Spleen (tissue), 7 donors: ENCODE data around the gene TOM1L2.

ENCODE experiments used
- POLR2AphosphoS5 ChIP-seq, 3 donors: sonication (generic); formaldehyde crosslinking; IDR thresholded peaks; one replicate each; pipeline ENCODE4 v1.5.1; 2017; ENCODE audit warnings: antibody characterized with exemption in 3 of 3
- TF ChIP-seq, protein P1 (sequence below), 11 experiments: fragments of 200-600 bp in 7 of 11; fragments of 450-650 bp in 4 of 11; sonication (generic) in 4 of 11; IDR thresholded peaks in 8 of 11; conservative IDR thresholded peaks in 3 of 11; 1 replicate in 7 of 11; 2 replicates in 4 of 11; pipeline versions ENCODE4 v1.4.0 to v1.8.0; 2016 to 2021; ENCODE audit warnings: antibody characterized with exemption in 11 of 11, inconsistent platforms in 4 of 11, mild to moderate bottlenecking in 1 of 11
- donor health status: DM: no; HTN: no; CAD: no; lungs with moderate emphysema.
- donor health status: DM: no; HTN: no; CAD: no.
- donor health status: DM: no; HTN: no; CAD: no.

DNA sequence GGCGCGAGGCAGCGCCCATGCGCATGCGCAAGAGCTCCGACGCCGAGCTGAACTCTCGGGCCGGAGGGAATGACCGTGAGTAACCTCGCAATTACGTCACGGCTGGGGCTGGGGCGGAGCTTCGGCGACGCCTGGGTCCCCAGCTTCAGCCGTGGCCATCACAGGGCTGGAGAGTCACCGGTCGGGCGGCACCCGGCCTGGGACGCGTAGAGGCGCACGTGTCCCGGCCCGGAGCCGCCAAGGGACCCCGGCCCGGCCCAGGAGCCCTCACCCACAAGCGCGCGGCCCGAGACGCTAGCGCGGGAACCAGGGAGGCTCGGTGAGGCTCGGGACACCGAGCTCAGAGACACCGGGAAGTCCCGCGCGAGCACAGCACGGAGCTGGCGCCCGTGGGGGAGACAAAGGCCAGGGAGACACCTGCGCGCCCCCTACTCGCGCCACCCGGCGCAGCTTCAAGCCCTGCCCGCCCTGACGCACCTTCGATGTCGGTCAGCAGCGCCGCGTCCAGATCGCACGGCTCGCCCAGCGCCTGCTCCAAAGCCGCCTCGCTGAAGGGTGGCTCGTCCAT is 135.9 kb downstream of the TOM1L2 start:
- TF ChIP-seq, protein P1, sequence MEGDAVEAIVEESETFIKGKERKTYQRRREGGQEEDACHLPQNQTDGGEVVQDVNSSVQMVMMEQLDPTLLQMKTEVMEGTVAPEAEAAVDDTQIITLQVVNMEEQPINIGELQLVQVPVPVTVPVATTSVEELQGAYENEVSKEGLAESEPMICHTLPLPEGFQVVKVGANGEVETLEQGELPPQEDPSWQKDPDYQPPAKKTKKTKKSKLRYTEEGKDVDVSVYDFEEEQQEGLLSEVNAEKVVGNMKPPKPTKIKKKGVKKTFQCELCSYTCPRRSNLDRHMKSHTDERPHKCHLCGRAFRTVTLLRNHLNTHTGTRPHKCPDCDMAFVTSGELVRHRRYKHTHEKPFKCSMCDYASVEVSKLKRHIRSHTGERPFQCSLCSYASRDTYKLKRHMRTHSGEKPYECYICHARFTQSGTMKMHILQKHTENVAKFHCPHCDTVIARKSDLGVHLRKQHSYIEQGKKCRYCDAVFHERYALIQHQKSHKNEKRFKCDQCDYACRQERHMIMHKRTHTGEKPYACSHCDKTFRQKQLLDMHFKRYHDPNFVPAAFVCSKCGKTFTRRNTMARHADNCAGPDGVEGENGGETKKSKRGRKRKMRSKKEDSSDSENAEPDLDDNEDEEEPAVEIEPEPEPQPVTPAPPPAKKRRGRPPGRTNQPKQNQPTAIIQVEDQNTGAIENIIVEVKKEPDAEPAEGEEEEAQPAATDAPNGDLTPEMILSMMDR (IDR thresholded peaks at IDR 0.05 in 8 of 11, conservative IDR thresholded peaks at IDR 0.05 in 3 of 11), result peak in 1 of 11 experiments; percentile 16
- peak; percentile 99 to 100 (median 99) for TF ChIP-seq POLR2AphosphoS5 (IDR thresholded peaks at IDR 0.05)
